ENCODE data around the gene ZNF414.

The ZNF414 gene

GRCh38 chr19:8490395-8490760 is 23.6 kb downstream of the ZNF414 start:
- DNase-seq (ENCODE audit: low spot score): no peak

GRCh38 chr19:8489561-8490394 is 24.2 kb downstream of the ZNF414 start:
- DNase-seq (ENCODE audit: low spot score): no peak

DNA sequence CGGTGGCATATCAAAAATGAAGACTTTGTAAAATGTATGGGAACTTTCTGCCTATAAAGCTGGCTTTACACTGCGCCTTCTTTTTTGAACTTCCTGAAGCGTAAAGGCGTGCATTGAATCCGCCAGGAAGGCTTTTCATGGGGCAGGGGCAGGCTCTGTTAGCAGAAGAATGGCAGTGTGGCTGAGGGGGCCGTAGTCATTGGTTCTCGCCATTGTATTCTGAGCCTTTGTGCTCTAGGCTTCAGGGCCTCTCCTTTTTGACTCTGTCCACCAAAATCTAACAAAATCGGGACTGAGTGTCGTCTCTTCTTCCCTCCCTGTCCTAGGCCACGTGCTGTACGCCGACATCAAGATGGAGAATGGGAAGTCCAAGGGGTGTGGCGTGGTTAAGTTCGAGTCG is 25.6 kb downstream of the ZNF414 start:
- no peak for DNase-seq (ENCODE audit: low spot score)

GRCh38 chr19:8487137-8487851 is 26.7 kb downstream of the ZNF414 start:
- DNase-seq (ENCODE audit: low spot score): no peak

GRCh38 chr19:8486661-8487136 is 27.3 kb downstream of the ZNF414 start:
- no peak for DNase-seq (ENCODE audit: low spot score)

GRCh38 chr19:8485561-8486371 is 28.2 kb downstream of the ZNF414 start:
- no peak for DNase-seq (ENCODE audit: low spot score)

DNA sequence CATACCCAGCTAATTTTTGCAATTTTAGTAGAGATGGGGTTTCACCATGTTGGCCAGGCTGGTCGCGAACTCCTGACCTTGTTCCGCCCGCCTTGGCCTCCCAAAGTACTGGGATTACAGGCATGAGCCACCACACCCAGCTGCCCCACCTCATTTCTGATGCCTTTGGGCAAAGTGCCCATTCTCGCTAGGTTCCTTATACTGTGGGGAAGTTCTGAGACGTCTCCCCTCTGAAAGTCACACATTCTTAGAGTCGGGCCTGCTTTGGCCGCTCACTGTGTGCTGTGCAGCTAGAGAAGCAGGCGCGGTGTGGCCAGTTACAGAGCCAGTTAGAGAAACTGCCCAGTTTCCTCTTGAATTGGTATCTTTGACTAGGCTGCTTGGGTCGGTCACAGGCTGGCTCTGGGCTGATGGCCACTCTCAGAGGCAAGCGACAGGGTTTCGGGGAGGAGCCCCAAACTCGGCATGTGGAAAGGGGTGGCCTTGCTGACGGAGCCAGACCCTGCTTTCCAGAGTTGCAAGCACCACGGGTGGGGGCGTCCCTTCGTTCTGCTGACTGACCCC is 29.6 kb downstream of the ZNF414 start:
- no peak for DNase-seq (ENCODE audit: low spot score)

DNA sequence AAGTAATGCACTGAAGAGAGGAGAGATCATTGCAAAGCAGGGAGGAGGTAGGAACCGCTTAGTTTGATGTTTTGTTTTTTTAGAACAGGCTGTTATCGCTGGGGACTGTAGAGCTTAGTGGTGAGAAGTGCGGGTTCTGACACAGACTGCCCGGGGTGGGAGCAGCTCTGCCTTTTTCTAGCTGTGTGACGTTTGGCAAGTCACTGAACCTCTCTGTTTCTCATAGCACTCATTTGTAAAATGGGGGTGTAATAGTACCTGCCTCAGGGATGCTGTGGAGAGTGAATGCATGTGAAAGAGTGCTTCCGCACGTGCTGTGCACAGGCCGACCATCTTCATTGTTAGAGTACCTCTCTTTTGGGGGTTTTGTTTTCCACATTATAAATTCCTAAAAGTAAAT is 30.8 kb downstream of the ZNF414 start:
- DNase-seq (ENCODE audit: low spot score): no peak

GRCh38 chr19:8482696-8483095 is 31.3 kb downstream of the ZNF414 start:
- DNase-seq (ENCODE audit: low spot score): no peak

DNA sequence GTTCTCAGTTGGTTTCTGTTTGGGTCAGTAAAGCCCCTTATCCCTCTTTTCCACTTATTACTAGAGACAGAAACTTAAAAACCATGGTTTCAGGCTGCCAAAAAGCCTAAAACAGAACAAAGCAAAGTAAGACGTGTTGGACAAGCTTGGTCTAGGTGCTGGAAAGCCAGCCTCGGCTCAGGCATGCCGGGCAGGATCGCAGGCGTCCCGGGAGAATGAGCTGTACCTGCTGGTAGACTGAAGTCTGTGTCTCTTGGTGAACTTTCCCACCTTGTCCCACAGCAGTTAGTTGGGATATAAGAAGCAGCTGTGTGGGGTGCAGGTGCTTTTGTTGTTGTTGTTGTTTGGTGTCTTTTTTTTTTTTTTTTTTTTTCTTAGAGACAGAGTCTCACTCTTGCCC is 32.4 kb downstream of the ZNF414 start:
- DNase-seq (ENCODE audit: low spot score): no peak

GRCh38 chr19:8481201-8481600 is 32.8 kb downstream of the ZNF414 start:
- DNase-seq (ENCODE audit: low spot score): no peak

GRCh38 chr19:8478598-8478997 is 35.4 kb downstream of the ZNF414 start:
- no peak for DNase-seq (ENCODE audit: low spot score)

DNA sequence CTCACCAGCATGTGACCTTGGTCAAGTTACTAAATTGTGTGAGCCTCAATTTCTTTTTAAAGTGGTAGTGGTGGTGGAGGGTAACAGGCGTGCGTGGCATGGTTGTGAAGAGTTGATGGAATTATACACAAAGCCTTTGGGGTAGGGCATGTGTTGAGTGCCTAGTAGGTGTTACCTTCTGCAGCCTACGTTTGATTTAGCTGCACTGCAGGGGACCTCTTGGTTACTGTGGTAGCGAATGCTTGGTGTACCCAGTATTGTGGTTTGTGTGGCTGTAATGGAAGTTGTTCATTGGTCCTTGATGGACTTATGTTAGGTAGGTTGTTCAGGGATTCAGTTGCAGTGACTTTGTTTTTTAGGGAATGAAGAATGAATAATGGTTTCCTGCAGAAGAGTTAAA is 36.1 kb downstream of the ZNF414 start:
- DNase-seq (ENCODE audit: low spot score): no peak

GRCh38 chr19:8476524-8476923 is 37.4 kb downstream of the ZNF414 start:
- DNase-seq (ENCODE audit: low spot score): no peak

GRCh38 chr19:8475005-8475404 is 39.0 kb downstream of the ZNF414 start:
- DNase-seq (ENCODE audit: low spot score): no peak

DNA sequence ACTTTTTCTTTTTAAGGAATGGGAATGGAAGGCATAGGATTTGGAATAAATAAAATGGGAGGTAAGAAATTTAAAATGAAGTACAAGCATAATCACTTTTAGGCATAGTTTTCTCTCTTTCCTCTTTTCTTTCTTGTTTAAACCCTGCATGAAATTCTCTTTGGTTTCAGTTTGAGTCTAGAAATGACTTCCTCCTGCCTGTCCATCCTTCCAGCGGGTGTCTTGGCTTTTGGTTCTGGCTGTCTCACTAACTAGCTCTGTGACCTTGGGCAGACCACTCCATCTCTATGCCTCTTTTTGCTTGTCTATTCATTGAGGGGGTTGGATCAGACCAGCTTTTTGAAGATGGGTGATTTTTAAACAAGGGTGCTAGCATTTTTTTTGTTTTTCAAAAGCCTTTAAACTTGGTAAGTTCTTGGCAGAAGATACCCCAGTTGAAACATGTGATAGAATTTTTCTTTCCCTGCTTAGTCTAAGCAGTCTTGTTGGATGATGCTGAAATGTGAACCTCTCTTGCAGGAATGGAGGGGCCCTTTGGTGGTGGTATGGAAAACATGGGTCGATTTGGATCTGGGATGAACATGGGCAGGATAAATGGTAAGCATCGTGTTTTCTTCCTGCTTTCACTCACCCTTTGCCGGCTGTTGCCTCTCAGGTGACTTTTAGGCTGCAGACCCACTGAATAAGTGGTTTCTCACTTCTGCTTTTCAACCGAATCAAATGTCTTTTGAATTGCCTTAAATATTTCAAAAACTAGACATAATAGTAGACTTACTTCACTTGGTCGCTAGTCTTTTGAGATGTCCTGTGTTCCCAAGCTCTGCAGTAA is 40.1 kb downstream of the ZNF414 start:
- DNase-seq (ENCODE audit: low spot score): no peak

DNA sequence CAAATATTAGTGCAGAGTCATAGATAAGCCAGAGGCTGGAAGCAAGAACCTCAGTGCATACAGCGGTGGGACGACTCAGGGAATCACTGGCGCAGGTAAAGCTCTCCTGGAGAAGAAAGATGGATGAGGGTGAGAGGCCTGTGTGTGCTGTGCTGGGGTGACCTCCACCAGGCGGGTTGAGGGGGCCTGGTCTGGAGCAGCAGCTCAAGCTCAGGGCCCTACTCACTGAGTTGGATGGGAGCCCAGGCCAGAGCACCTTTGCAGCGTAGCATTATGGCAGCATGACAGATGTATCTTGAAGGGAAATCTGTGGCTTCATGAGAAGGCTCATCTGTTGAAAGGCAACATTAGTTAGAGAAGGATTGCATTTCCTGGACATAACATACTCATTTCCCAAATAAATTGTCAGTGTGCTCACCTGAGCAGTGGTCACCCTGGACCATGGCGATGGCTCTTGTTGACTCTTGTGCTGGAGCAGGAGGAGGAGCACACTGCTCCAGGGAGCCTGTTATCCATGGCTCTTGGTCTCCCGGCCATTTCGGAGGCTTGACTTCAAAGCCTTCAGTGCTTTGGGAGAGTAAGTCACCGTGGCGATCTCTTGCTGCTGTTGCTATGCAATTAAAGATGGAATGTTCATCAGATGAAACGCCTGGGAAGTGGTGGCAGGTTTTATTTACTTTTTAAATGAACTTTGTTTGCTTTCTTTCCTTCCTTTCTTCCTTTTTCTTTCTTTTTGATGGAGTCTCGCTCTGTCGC is 44.2 kb downstream of the ZNF414 start:
- DNase-seq (ENCODE audit: low spot score): no peak

- DNase-seq (ENCODE audit: low spot score): no peak
Measured at GRCh38 chr19:8468761-8469373, 45.1 kb downstream of the ZNF414 start.

DNA sequence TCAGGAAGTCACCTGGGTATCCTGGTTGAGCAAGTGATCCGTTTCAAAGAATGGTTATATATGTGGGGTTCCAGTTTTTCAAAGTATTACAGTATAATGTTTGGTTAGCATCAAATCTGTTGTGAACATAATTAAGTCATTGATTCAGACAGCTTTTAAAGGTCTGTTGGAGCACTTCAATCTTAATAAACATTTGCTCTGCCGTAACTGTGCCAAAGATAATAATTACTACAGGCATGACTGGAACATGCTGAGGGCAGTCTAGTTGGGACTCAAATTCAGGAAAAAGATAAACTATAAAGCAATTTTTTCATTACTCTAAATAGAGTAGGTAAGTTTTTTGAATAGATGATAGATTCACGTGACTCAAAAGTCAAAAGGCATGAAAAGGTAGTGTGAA is 45.8 kb downstream of the ZNF414 start:
- no peak for DNase-seq (ENCODE audit: low spot score)

- no peak for DNase-seq (ENCODE audit: low spot score)
Measured at GRCh38 chr19:8466018-8466417, 47.9 kb downstream of the ZNF414 start.

All from ecto neural progenitor cell (in vitro differentiated cells).